ENCODE measurements around the gene IGFBP2. TPM values are rescaled to one million over a fixed set of nuclear protein-coding genes. Genes with fewer than 3 reads are reported as not detected.

The IGFBP2 gene
- total and polyA plus RNA-seq, 2 experiments from 2014 or later: 177 to 364 TPM

DNA sequence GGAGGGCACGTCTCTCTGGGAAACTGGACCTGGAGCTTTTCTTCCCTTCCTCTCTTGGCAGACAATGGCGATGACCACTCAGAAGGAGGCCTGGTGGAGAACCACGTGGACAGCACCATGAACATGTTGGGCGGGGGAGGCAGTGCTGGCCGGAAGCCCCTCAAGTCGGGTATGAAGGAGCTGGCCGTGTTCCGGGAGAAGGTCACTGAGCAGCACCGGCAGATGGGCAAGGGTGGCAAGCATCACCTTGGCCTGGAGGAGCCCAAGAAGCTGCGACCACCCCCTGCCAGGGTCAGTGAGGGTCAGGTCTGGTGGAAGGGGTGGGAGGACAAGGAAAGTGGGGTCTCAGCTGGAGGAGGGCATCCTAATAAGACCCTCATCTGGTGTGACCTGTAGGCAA, 27.3 kb downstream of the IGFBP2 start:
- Mint-ChIP-seq H3K9me3 (no peaks in the 10 kb centered on the region), H3K4me1 (peaks cover 27% of the 10 kb centered on the region), H3K27me3 (ENCODE audit: insufficient read depth, low read depth, poor library complexity) (peaks cover 25% of the 10 kb centered on the region), H3K36me3 (ENCODE audit: low read depth) (peaks cover 65% of the 10 kb centered on the region), H3K27ac (peak overlapping the region; percentile 37; the same call in 1 of the 2 replicates), H3K4me3 (no peak overlapping the region)
- no peak for DNase-seq (ENCODE audit: low spot score)
- Histone ChIP-seq H3K79me2 (replicated peaks; ENCODE audit: insufficient read depth) (peaks cover 9% of the 10 kb centered on the region), H4K20me1 (replicated peaks; ENCODE audit: insufficient read depth) (peaks cover 4% of the 10 kb centered on the region; the same call in 1 of the 2 replicates), H3K27me3 (ENCODE audit: insufficient read depth) (no peaks in the 10 kb centered on the region), H3K27ac (ENCODE audit: low read depth) (no peak overlapping the region), H3K36me3 (ENCODE audit: insufficient read depth) (0 out of 2 replicates have a peak, but pooled peaks cover 6% of the 10 kb centered on the region), H3K4me2 (no peak overlapping the region), H3K4me3 (no peak overlapping the region), H3K9me2 (ENCODE audit: insufficient read depth) (no peaks in the 10 kb centered on the region), H3K4me1 (ENCODE audit: insufficient read depth) (peaks cover 11% of the 10 kb centered on the region), H2AFZ (no peak overlapping the region), H3F3A (replicated peaks; ENCODE audit: low read depth) (0 out of 2 replicates have a peak, but pooled peaks cover 5% of the 10 kb centered on the region)
- TF ChIP-seq, protein P1, sequence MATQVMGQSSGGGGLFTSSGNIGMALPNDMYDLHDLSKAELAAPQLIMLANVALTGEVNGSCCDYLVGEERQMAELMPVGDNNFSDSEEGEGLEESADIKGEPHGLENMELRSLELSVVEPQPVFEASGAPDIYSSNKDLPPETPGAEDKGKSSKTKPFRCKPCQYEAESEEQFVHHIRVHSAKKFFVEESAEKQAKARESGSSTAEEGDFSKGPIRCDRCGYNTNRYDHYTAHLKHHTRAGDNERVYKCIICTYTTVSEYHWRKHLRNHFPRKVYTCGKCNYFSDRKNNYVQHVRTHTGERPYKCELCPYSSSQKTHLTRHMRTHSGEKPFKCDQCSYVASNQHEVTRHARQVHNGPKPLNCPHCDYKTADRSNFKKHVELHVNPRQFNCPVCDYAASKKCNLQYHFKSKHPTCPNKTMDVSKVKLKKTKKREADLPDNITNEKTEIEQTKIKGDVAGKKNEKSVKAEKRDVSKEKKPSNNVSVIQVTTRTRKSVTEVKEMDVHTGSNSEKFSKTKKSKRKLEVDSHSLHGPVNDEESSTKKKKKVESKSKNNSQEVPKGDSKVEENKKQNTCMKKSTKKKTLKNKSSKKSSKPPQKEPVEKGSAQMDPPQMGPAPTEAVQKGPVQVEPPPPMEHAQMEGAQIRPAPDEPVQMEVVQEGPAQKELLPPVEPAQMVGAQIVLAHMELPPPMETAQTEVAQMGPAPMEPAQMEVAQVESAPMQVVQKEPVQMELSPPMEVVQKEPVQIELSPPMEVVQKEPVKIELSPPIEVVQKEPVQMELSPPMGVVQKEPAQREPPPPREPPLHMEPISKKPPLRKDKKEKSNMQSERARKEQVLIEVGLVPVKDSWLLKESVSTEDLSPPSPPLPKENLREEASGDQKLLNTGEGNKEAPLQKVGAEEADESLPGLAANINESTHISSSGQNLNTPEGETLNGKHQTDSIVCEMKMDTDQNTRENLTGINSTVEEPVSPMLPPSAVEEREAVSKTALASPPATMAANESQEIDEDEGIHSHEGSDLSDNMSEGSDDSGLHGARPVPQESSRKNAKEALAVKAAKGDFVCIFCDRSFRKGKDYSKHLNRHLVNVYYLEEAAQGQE (IDR thresholded peaks at IDR 0.05; ENCODE audit: unreplicated experiment): no peak
- ATAC-seq: no peak

- Mint-ChIP-seq H3K9me3 (no peaks in the 10 kb centered on the region), H3K36me3 (ENCODE audit: low read depth) (peaks cover 65% of the 10 kb centered on the region), H3K27me3 (ENCODE audit: insufficient read depth, low read depth, poor library complexity) (peaks cover 25% of the 10 kb centered on the region), H3K4me1 (peaks cover 31% of the 10 kb centered on the region), H3K27ac (no peak overlapping the region), H3K4me3 (no peak overlapping the region)
- H3K4me3 ChIP-seq: no peak overlapping the region
- peaks cover 15% of the 10 kb centered on the region for H3K4me1 ChIP-seq (ENCODE audit: insufficient read depth)
- H3K9me2 ChIP-seq (ENCODE audit: insufficient read depth): no peaks in the 10 kb centered on the region
- no peak for ATAC-seq
- 0 out of 2 replicates have a peak, but pooled peaks cover 6% of the 10 kb centered on the region for H3F3A ChIP-seq (replicated peaks; ENCODE audit: low read depth)
- H3K27ac ChIP-seq (ENCODE audit: low read depth): no peak overlapping the region
- 0 out of 2 replicates have a peak, but pooled peaks cover 6% of the 10 kb centered on the region for H3K36me3 ChIP-seq (ENCODE audit: insufficient read depth)
- H3K79me2 ChIP-seq (replicated peaks; ENCODE audit: insufficient read depth): peaks cover 7% of the 10 kb centered on the region
- no peak for DNase-seq (ENCODE audit: low spot score)
- H3K27me3 ChIP-seq (ENCODE audit: insufficient read depth): no peaks in the 10 kb centered on the region
- no peak overlapping the region for H2AFZ ChIP-seq
- peaks cover 4% of the 10 kb centered on the region; the same call in 1 of the 2 replicates for H4K20me1 ChIP-seq (replicated peaks; ENCODE audit: insufficient read depth)
- H3K4me2 ChIP-seq: no peak overlapping the region
- TF ChIP-seq NANOG (IDR thresholded peaks at IDR 0.05; ENCODE audit: borderline replicate concordance): no peak
- TF ChIP-seq ZNF114 (CRISPR knock-in tag; IDR thresholded peaks at IDR 0.05): no peak
- TF ChIP-seq, protein P1 (IDR thresholded peaks at IDR 0.05; ENCODE audit: unreplicated experiment): no peak
- TF ChIP-seq, protein P2, sequence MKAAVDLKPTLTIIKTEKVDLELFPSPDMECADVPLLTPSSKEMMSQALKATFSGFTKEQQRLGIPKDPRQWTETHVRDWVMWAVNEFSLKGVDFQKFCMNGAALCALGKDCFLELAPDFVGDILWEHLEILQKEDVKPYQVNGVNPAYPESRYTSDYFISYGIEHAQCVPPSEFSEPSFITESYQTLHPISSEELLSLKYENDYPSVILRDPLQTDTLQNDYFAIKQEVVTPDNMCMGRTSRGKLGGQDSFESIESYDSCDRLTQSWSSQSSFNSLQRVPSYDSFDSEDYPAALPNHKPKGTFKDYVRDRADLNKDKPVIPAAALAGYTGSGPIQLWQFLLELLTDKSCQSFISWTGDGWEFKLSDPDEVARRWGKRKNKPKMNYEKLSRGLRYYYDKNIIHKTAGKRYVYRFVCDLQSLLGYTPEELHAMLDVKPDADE (IDR thresholded peaks at IDR 0.05): no peak
- no peak for TF ChIP-seq JUNB (IDR thresholded peaks at IDR 0.05; ENCODE audit: unreplicated experiment)
- TF ChIP-seq, protein P3, sequence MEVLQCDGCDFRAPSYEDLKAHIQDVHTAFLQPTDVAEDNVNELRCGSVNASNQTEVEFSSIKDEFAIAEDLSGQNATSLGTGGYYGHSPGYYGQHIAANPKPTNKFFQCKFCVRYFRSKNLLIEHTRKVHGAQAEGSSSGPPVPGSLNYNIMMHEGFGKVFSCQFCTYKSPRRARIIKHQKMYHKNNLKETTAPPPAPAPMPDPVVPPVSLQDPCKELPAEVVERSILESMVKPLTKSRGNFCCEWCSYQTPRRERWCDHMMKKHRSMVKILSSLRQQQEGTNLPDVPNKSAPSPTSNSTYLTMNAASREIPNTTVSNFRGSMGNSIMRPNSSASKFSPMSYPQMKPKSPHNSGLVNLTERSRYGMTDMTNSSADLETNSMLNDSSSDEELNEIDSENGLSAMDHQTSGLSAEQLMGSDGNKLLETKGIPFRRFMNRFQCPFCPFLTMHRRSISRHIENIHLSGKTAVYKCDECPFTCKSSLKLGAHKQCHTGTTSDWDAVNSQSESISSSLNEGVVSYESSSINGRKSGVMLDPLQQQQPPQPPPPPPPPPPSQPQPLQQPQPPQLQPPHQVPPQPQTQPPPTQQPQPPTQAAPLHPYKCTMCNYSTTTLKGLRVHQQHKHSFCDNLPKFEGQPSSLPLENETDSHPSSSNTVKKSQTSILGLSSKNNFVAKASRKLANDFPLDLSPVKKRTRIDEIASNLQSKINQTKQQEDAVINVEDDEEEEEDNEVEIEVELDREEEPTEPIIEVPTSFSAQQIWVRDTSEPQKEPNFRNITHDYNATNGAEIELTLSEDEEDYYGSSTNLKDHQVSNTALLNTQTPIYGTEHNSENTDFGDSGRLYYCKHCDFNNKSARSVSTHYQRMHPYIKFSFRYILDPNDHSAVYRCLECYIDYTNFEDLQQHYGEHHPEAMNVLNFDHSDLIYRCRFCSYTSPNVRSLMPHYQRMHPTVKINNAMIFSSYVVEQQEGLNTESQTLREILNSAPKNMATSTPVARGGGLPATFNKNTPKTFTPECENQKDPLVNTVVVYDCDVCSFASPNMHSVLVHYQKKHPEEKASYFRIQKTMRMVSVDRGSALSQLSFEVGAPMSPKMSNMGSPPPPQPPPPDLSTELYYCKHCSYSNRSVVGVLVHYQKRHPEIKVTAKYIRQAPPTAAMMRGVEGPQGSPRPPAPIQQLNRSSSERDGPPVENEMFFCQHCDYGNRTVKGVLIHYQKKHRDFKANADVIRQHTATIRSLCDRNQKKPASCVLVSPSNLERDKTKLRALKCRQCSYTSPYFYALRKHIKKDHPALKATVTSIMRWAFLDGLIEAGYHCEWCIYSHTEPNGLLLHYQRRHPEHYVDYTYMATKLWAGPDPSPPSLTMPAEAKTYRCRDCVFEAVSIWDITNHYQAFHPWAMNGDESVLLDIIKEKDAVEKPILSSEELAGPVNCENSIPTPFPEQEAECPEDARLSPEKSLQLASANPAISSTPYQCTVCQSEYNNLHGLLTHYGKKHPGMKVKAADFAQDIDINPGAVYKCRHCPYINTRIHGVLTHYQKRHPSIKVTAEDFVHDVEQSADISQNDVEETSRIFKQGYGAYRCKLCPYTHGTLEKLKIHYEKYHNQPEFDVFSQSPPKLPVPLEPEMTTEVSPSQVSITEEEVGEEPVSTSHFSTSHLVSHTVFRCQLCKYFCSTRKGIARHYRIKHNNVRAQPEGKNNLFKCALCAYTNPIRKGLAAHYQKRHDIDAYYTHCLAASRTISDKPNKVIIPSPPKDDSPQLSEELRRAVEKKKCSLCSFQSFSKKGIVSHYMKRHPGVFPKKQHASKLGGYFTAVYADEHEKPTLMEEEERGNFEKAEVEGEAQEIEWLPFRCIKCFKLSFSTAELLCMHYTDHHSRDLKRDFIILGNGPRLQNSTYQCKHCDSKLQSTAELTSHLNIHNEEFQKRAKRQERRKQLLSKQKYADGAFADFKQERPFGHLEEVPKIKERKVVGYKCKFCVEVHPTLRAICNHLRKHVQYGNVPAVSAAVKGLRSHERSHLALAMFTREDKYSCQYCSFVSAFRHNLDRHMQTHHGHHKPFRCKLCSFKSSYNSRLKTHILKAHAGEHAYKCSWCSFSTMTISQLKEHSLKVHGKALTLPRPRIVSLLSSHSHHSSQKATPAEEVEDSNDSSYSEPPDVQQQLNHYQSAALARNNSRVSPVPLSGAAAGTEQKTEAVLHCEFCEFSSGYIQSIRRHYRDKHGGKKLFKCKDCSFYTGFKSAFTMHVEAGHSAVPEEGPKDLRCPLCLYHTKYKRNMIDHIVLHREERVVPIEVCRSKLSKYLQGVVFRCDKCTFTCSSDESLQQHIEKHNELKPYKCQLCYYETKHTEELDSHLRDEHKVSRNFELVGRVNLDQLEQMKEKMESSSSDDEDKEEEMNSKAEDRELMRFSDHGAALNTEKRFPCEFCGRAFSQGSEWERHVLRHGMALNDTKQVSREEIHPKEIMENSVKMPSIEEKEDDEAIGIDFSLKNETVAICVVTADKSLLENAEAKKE (CRISPR knock-in tag; IDR thresholded peaks at IDR 0.05): no peak
- no peak for TF ChIP-seq STAT1 (IDR thresholded peaks at IDR 0.05; ENCODE audit: unreplicated experiment)
Observed at GRCh38 chr2:216661051-216661450, 27.8 kb downstream of the IGFBP2 start.
